GM18867 (cell line): ENCODE data around the gene CLDN18.
A peak's percentile ranks its signal among the peaks of the same experiment; 100 is the strongest.

ENCODE experiments used
- ATAC-seq: cut with Tn5 transposase; IDR thresholded peaks from one replicate; pipeline ENCODE4 v1.9.1; 2021; ENCODE audit warnings: mild to moderate bottlenecking, moderate library complexity; ENCODE audit not compliant: unreplicated experiment

CLDN18 gene

GRCh38 chr3:138023754-138024153 lies 13.8 kb downstream of the CLDN18 start:
- no peak for ATAC-seq

- no peak for ATAC-seq
These were observed 15.6 kb downstream of the CLDN18 start for GRCh38 chr3:138025553-138025952.

- ATAC-seq = no peak
These were observed 17.9 kb downstream of the CLDN18 start for GRCh38 chr3:138027821-138028220.

- ATAC-seq = no peak
These were observed 20.8 kb downstream of the CLDN18 start for GRCh38 chr3:138030734-138031280.

- ATAC-seq = no peak
These were observed 21.6 kb downstream of the CLDN18 start for GRCh38 chr3:138031536-138031935.

- ATAC-seq = peak; percentile 67
These were observed 22.6 kb downstream of the CLDN18 start for GRCh38 chr3:138032567-138032966.

GRCh38 chr3:138033202-138033691 lies 23.3 kb downstream of the CLDN18 start:
- ATAC-seq = peak; percentile 14

GRCh38 chr3:138034918-138035317 lies 25.0 kb downstream of the CLDN18 start:
- no peak for ATAC-seq

GRCh38 chr3:138036572-138036971 lies 26.6 kb downstream of the CLDN18 start:
- ATAC-seq = no peak

- no peak for ATAC-seq
These were observed 28.9 kb downstream of the CLDN18 start for GRCh38 chr3:138038725-138039462.

- no peak for ATAC-seq
These were observed 32.1 kb downstream of the CLDN18 start for GRCh38 chr3:138042043-138042442.

- no peak for ATAC-seq
These were observed 33.5 kb downstream of the CLDN18 start for GRCh38 chr3:138043266-138044029.

- no peak for ATAC-seq
These were observed 36.1 kb downstream of the CLDN18 start for GRCh38 chr3:138046085-138046484.

- ATAC-seq = peak; percentile 55
These were observed 37.0 kb downstream of the CLDN18 start for GRCh38 chr3:138046955-138047354.

- ATAC-seq = no peak
These were observed 37.7 kb downstream of the CLDN18 start for GRCh38 chr3:138047596-138048158.

- ATAC-seq = no peak
These were observed 39.4 kb downstream of the CLDN18 start for GRCh38 chr3:138049157-138049919.

GRCh38 chr3:138051947-138052802 lies 42.2 kb downstream of the CLDN18 start:
- peak; percentile 88 for ATAC-seq

GRCh38 chr3:138054057-138054456 lies 44.1 kb downstream of the CLDN18 start:
- ATAC-seq = no peak

- ATAC-seq = no peak
These were observed 47.4 kb downstream of the CLDN18 start for GRCh38 chr3:138057384-138057783.

- ATAC-seq = no peak
These were observed 49.3 kb downstream of the CLDN18 start for GRCh38 chr3:138059261-138059660.
